ACC112 (cell line): ENCODE data around the gene RUSF1.

Experiments used
- H2AFZ ChIP-seq: fragments of 200-600 bp; sonication (generic); one replicate; pipeline ENCODE4 v1.6.0; 2017; ENCODE audit warnings: antibody characterized with exemption, low read length; ENCODE audit not compliant: unreplicated experiment
- H3K27ac ChIP-seq: fragments of 200-600 bp; sonication (generic); 2 replicates; pipeline ENCODE4 v1.5.1; 2014; ENCODE audit warnings: low read depth, mild to moderate bottlenecking, antibody characterized with exemption, low read length, moderate library complexity
- H3K27me3 ChIP-seq: fragments of 200-600 bp; sonication (generic); 2 replicates; pipeline ENCODE4 v1.6.1; 2014; ENCODE audit warnings: mild to moderate bottlenecking, antibody characterized with exemption, low read length, moderate library complexity, mixed read lengths; ENCODE audit not compliant: insufficient read depth
- H3K36me3 ChIP-seq: fragments of 200-600 bp; sonication (generic); 2 replicates; pipeline ENCODE4 v1.6.1; 2016; ENCODE audit warnings: mild to moderate bottlenecking, antibody characterized with exemption, low read length, moderate library complexity, mixed read lengths; ENCODE audit not compliant: insufficient read depth
- H3K4me1 ChIP-seq: fragments of 200-600 bp; sonication (generic); one replicate; pipeline ENCODE4 v1.6.1; 2016; ENCODE audit warnings: low read length, mixed read lengths; ENCODE audit not compliant: insufficient read depth, unreplicated experiment, control insufficient read depth
- H3K4me3 ChIP-seq: fragments of 200-600 bp; sonication (generic); 2 replicates; pipeline ENCODE4 v1.5.1; 2014; ENCODE audit warnings: mild to moderate bottlenecking, low read depth, low read length
- H3K79me2 ChIP-seq: fragments of 200-600 bp; sonication (generic); one replicate; pipeline ENCODE4 v1.6.0; 2016; ENCODE audit warnings: low read length; ENCODE audit not compliant: control insufficient read depth, unreplicated experiment, insufficient read depth

Gene RUSF1

DNA sequence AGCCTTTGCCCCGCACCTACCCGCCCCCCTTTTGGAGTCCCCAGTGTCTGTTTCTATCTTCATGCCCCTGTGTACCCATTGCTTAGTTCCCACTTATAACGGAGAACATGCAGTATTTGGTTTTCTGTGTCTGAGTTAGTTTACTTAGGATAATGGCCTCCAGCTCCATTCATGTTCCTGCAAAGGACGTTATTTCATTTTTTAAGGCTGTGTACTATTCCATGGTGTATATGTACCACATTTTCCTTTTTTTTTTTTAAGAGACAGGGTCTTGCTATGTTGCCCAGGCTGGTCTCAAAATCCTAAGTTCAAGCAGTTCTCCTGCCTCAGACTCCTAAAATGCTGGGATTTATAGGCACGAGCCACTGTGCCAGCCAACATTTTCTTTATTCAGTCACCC, 40.3 kb downstream of the RUSF1 start:
- no peaks in the 10 kb centered on the region for H3K36me3 ChIP-seq
- peaks cover 21% of the 10 kb centered on the region for H3K4me1 ChIP-seq
- no peaks in the 10 kb centered on the region for H3K27me3 ChIP-seq
- no peak overlapping the region for H3K4me3 ChIP-seq
- no peak overlapping the region for H3K27ac ChIP-seq
- peaks cover 7% of the 10 kb centered on the region for H3K79me2 ChIP-seq
- H2AFZ ChIP-seq = no peak overlapping the region

DNA sequence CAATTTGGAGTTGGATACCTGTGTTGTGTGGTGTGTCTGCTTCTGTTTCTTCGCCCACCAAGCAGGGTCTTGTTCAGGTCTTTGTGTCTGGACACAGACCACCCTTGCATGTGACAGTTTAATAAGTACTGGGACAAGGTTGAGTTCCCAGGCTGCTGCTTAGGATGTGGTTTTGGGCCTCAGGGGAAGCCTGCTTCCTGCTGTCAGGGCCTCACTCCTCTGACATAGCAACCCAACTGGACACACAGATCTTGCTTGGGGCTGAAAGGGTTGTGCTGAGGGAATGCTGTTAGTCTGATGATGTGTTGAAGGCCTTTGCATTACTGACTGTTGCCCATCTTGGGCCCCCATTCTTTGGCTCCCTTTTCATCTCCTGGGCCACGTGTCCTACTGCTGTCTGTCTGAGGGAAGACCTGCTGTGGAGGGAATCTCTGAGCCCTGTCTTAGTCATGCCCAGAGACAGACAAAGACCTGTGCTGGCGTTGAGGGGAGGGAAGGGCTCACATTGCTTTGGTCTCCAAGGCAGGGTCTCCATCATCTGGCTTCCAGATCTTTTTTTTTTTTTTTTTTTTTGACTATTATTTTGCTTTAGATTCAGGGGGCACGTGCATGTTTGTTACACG, 40.9 kb downstream of the RUSF1 start:
- peaks cover 21% of the 10 kb centered on the region for H3K4me1 ChIP-seq
- peaks cover 7% of the 10 kb centered on the region for H3K79me2 ChIP-seq
- no peaks in the 10 kb centered on the region for H3K36me3 ChIP-seq
- H3K27ac ChIP-seq = peak overlapping the region; percentile 56; the same call in 1 of the 2 replicates
- H3K27me3 ChIP-seq = no peaks in the 10 kb centered on the region
- H3K4me3 ChIP-seq = no peak overlapping the region
- no peak overlapping the region for H2AFZ ChIP-seq

DNA sequence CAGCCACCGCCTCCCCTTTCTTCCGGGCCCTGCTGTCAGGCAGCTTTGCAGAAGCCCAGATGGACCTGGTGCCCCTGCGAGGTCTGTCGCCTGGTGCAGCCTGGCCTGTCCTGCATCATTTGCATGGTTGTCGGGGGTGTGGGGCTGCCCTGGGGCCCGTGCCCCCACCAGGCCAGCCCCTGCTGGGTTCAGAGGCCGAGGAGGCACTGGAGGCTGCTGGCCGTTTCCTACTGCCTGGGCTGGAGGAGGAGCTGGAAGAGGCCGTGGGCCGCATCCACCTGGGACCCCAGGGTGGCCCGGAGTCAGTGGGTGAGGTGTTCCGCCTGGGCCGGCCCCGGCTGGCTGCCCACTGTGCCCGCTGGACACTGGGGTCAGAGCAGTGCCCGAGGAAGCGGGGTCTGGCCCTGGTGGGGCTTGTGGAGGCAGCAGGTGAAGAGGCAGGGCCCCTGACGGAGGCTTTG, 41.8 kb downstream of the RUSF1 start:
- Histone ChIP-seq H3K36me3 (no peaks in the 10 kb centered on the region), H3K4me1 (peaks cover 19% of the 10 kb centered on the region), H2AFZ (no peak overlapping the region), H3K27me3 (no peaks in the 10 kb centered on the region), H3K4me3 (no peak overlapping the region), H3K79me2 (peaks cover 6% of the 10 kb centered on the region), H3K27ac (peak overlapping the region; percentile 53; the same call in 1 of the 2 replicates)

DNA sequence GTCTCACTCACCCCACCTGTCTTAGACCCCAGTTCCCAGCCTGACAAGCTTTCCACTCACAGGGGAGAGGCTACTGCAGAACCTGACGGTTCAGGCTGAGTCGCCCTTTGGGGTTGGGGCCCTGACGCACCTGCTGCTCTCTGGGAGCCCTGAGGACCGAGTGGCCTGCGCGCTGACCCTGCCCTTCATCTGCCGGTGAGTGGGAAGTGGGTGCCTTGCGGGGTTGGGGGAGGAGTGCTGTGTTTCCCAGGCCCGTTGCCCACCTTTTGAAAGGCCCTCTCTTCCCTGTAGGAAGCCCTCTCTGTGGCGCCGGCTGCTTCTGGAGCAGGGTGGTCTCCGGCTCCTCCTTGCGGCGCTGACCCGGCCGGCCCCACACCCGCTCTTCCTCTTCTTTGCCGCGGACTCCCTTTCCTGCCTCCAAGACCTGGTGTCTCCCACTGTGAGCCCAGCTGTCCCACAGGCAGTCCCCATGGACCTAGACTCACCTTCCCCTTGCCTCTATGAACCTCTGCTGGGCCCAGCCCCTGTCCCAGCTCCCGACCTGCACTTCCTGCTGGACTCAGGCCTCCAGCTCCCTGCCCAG, 42.3 kb downstream of the RUSF1 start:
- H3K4me1 ChIP-seq = peaks cover 14% of the 10 kb centered on the region
- H2AFZ ChIP-seq = no peak overlapping the region
- H3K27ac ChIP-seq = no peak overlapping the region
- no peaks in the 10 kb centered on the region for H3K27me3 ChIP-seq
- no peak overlapping the region for H3K4me3 ChIP-seq
- no peaks in the 10 kb centered on the region for H3K36me3 ChIP-seq
- peaks cover 4% of the 10 kb centered on the region for H3K79me2 ChIP-seq

DNA sequence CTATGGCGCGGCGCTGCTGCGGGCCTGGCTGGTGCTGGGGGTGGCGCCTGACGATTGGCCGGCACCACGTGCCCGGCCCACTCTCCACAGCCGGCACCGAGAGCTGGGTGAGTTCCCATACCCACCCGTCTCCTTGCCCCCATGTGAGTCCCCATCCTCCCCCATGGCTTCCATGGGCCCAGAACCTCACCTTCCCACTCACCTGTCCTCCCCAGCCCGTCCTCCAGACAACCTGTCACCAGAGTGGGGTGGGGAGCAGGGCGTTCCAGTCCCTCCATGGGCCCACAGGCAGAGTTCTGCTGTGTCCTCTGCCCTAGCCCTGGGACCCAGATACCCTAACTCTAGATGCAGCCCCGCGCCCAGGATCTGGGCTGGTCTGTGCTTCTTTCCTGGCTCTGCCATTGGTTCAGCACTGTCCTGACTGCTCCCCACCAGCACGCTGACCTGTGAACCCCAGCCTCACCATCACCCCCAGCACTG, 43.4 kb downstream of the RUSF1 start:
- Histone ChIP-seq H3K27ac (no peak overlapping the region), H3K36me3 (no peaks in the 10 kb centered on the region), H2AFZ (no peak overlapping the region), H3K4me3 (no peak overlapping the region), H3K4me1 (peaks cover 13% of the 10 kb centered on the region), H3K79me2 (peaks cover 4% of the 10 kb centered on the region), H3K27me3 (no peaks in the 10 kb centered on the region)

DNA sequence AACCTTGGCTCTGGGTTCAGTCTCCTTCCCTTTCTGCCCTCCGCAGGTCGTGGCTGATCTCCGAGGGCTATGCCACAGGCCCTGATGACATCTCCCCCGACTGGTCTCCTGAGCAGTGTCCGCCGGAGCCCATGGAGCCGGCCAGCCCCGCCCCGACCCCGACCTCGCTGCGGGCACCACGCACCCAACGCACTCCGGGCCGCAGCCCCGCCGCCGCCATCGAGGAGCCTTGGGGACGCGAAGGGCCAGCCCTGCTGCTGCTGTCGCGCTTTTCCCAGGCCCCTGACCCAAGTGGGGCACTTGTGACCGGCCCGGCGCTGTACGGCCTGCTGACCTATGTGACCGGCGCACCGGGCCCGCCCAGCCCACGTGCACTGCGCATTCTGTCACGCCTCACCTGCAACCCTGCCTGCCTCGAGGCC, 43.8 kb downstream of the RUSF1 start:
- Histone ChIP-seq H3K27me3 (no peaks in the 10 kb centered on the region), H3K36me3 (no peaks in the 10 kb centered on the region), H2AFZ (no peak overlapping the region), H3K79me2 (peaks cover 4% of the 10 kb centered on the region), H3K4me3 (no peak overlapping the region), H3K27ac (no peak overlapping the region), H3K4me1 (peaks cover 13% of the 10 kb centered on the region)

DNA sequence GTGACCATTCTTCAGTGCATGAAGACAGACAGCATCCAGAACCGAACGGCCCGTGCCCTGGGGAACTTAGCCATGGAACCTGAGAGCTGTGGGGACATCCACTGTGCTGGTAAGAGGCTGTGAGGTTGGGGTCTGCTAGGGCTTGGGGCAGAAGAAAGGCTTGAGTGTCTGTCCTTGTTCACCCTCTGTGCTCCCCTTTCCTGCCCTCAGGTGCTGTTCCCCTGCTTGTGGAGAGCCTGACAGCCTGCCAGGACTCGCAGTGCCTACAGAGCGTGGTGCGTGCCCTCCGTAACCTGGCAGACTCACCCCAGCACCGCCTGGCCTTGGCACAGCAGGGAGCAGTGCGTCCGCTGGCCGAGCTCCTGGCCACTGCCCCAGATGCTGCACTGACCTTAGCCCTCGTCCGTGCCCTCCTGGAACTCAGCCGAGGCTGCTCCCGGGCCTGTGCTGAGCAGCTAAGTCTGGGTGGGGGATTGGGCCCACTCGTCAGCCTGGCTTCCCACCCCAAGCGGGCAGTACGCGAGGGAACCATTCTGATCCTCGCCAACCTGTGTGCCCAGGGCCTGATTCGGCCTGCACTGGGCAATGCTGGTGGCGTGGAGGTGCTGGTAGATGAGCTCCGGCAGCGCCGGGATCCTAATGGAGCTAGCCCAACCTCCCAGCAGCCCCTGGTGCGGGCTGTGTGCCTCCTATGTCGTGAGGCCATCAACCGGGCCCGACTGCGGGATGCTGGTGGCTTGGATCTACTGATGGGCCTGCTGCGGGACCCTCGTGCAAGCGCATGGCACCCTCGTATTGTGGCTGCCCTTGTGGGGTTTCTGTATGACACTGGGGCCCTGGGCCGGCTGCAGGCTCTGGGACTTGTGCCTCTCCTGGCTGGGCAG, 46.0 kb downstream of the RUSF1 start:
- H3K4me1 ChIP-seq = peaks cover 18% of the 10 kb centered on the region
- no peaks in the 10 kb centered on the region for H3K36me3 ChIP-seq
- peaks cover 18% of the 10 kb centered on the region for H3K79me2 ChIP-seq
- no peak overlapping the region for H3K27ac ChIP-seq
- H2AFZ ChIP-seq = no peak overlapping the region
- no peaks in the 10 kb centered on the region for H3K27me3 ChIP-seq
- H3K4me3 ChIP-seq = no peak overlapping the region

DNA sequence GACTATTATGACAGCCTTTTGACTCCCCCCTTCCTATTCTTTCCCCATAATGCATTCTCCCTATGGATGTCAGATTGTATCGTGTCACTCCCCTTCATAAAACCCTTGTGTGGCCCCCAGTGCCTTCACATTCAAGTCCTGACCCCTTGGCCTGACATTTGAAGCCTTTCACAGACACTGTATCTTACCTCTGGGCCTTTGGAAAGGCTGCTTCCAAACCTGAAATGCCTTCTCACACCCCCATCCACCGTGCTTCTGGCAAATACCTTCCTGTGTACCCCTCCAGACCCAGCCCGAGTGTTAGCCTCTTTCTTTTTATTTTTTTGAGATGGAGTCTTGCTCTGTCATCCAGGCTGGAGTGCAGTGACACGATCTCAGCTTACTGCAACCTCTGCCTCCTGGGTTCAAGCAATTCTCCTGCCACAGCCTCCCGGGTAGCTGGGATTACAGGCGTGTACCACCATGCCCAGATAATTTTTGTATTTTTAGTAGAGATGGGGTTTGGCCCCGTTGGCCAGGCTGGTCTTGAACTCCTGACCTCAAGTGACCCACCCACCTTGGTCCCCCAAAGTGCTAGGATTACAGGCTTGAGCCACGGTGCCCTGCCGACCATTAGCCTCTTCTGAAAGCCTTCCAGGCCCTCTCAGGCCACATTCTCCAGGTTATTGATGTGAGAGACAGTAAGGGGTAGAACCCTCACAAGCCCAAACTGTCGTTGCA, 46.8 kb downstream of the RUSF1 start:
- H3K79me2 ChIP-seq = peaks cover 26% of the 10 kb centered on the region
- H3K4me1 ChIP-seq = peaks cover 21% of the 10 kb centered on the region
- H3K36me3 ChIP-seq = no peaks in the 10 kb centered on the region
- H3K27ac ChIP-seq = no peak overlapping the region
- H3K27me3 ChIP-seq = no peaks in the 10 kb centered on the region
- no peak overlapping the region for H2AFZ ChIP-seq
- H3K4me3 ChIP-seq = no peak overlapping the region

DNA sequence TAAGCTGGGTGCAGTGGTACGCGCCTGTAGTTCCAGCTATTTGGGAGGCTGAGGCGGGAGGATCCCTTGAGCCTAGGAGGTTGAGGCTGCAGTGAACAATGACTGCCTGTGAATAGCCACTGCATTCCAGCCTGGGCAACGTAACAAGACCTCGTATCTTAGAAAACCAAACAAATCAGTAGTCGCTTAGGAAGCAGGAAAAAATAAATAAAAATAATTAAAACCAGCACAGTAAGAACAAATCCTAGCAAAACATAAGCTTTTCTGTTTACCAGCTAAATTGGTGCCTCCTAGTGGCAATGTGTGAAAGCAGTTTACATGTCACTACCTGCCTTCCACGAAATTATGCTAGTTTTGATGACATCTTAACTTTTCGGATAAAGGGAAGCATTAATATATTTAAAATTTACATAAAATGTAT, 47.6 kb downstream of the RUSF1 start:
- Histone ChIP-seq H3K36me3 (no peaks in the 10 kb centered on the region), H2AFZ (no peak overlapping the region), H3K79me2 (peaks cover 33% of the 10 kb centered on the region), H3K4me1 (peaks cover 27% of the 10 kb centered on the region), H3K4me3 (peak overlapping the region; percentile 77), H3K27me3 (no peaks in the 10 kb centered on the region), H3K27ac (peak overlapping the region; percentile 90)
